A549 (cell line): ENCODE results near the gene KPTN.

Experiments
- CHD2 ChIP-seq: fragments of 150-350 bp; IDR thresholded peaks from 2 replicates; pipeline ENCODE4 v1.6.1; 2014; ENCODE audit warnings: low read length; ENCODE audit not compliant: partially characterized antibody
- HDAC2 ChIP-seq: fragments of 200-600 bp; sonication (generic); IDR thresholded peaks from 2 replicates; pipeline ENCODE4 v1.6.1; 2016
- MAX ChIP-seq: IDR thresholded peaks from 2 replicates; pipeline ENCODE4 v1.6.1; 2012
- RCOR1 ChIP-seq: fragments of 150-350 bp; IDR thresholded peaks from 2 replicates; pipeline ENCODE4 v1.6.1; 2014; ENCODE audit warnings: antibody characterized with exemption, low read length, low read depth
- USF2 ChIP-seq: fragments of 450-650 bp; IDR thresholded peaks from 2 replicates; pipeline ENCODE4 v1.6.1; 2014; ENCODE audit warnings: antibody characterized with exemption
- ZFP36 ChIP-seq: fragments of 450-650 bp; IDR thresholded peaks from 2 replicates; pipeline ENCODE4 v1.6.1; 2014; ENCODE audit warnings: borderline replicate concordance; ENCODE audit not compliant: partially characterized antibody
- TF ChIP-seq, protein P1 (sequence below): fragments of >200 bp; sonication (Bioruptor Twin); formaldehyde crosslinking; IDR thresholded peaks from 3 replicates; pipeline ENCODE4 v1.5.1; 2016

DNA sequence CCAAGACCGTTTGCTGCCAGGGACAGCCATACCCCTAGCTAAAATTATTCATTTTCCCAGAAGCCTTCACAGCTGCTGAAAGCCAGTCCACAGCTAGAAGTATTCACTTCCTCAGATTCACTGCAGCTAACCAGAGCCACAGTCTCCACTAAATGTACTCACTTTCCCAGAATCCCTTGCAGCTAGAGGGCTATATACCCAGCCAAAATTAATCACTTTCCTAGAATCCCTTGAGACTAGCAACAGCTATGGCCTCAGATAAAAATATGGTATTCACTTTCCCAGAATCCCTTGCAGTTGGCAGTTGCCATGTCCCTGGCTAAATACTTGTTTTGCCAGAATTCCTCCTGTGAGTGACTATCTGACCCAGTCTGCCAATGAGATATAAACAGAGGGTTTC lies 50.9 kb downstream of the KPTN start:
- TF ChIP-seq, protein P1, sequence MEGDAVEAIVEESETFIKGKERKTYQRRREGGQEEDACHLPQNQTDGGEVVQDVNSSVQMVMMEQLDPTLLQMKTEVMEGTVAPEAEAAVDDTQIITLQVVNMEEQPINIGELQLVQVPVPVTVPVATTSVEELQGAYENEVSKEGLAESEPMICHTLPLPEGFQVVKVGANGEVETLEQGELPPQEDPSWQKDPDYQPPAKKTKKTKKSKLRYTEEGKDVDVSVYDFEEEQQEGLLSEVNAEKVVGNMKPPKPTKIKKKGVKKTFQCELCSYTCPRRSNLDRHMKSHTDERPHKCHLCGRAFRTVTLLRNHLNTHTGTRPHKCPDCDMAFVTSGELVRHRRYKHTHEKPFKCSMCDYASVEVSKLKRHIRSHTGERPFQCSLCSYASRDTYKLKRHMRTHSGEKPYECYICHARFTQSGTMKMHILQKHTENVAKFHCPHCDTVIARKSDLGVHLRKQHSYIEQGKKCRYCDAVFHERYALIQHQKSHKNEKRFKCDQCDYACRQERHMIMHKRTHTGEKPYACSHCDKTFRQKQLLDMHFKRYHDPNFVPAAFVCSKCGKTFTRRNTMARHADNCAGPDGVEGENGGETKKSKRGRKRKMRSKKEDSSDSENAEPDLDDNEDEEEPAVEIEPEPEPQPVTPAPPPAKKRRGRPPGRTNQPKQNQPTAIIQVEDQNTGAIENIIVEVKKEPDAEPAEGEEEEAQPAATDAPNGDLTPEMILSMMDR = no peak
- TF ChIP-seq USF2 (no peak), ZFP36 (no peak), HDAC2 (no peak), MAX (no peak), CHD2 (no peak), RCOR1 (no peak)
